GM06990 (cell line): Measurements from ENCODE around the gene IGF1.

Source experiments
- DNase-seq: peaks from one replicate; pipeline ENCODE4 v3.0.0-alpha.2; 2011; ENCODE audit not compliant: insufficient read length; ENCODE audit errors: extremely low read depth
- H3K27me3 ChIP-seq: replicated peaks from 2 replicates; pipeline ENCODE4 v1.6.0; 2011; ENCODE audit warnings: low read length; ENCODE audit not compliant: control insufficient read depth, insufficient read depth
- H3K36me3 ChIP-seq: 2 replicates; pipeline ENCODE4 v1.5.1; 2011; ENCODE audit warnings: low read length; ENCODE audit not compliant: control insufficient read depth, insufficient read depth
- H3K4me3 ChIP-seq: replicated peaks from 2 replicates; pipeline ENCODE4 v1.5.1; 2011; ENCODE audit warnings: low read depth, mild to moderate bottlenecking, control low read depth, low read length
- CTCF ChIP-seq: IDR thresholded peaks from 2 replicates; pipeline ENCODE4 v1.5.1; 2011; ENCODE audit warnings: low read length, control low read depth, mild to moderate bottlenecking, inconsistent platforms; ENCODE audit not compliant: insufficient read depth, poor library complexity, severe bottlenecking

The IGF1 gene

GRCh38 chr12:102385343-102385742 is 95.0 kb downstream of the IGF1 start:
- DNase-seq = no peak
- Histone ChIP-seq H3K36me3 (no peaks in the 10 kb centered on the region), H3K4me3 (no peak overlapping the region), H3K27me3 (no peaks in the 10 kb centered on the region)
- no peak for TF ChIP-seq CTCF

- DNase-seq = no peak
- no peak overlapping the region for H3K4me3 ChIP-seq
- TF ChIP-seq CTCF = no peak
- H3K36me3 ChIP-seq = no peaks in the 10 kb centered on the region
- H3K27me3 ChIP-seq = no peaks in the 10 kb centered on the region
Measured at GRCh38 chr12:102379346-102380162, 100.8 kb downstream of the IGF1 start.

GRCh38 chr12:102376781-102377180 is 103.6 kb downstream of the IGF1 start:
- Histone ChIP-seq H3K36me3 (no peaks in the 10 kb centered on the region), H3K27me3 (no peaks in the 10 kb centered on the region), H3K4me3 (no peak overlapping the region)
- no peak for DNase-seq
- no peak for TF ChIP-seq CTCF

- DNase-seq = no peak
- H3K36me3 ChIP-seq = no peaks in the 10 kb centered on the region
- TF ChIP-seq CTCF = no peak
- no peak overlapping the region for H3K4me3 ChIP-seq
- no peaks in the 10 kb centered on the region for H3K27me3 ChIP-seq
Measured at GRCh38 chr12:102376181-102376747, 104.1 kb downstream of the IGF1 start.

- no peak for TF ChIP-seq CTCF
- no peak for DNase-seq
- no peaks in the 10 kb centered on the region for H3K36me3 ChIP-seq
- H3K4me3 ChIP-seq = no peak overlapping the region
- H3K27me3 ChIP-seq = no peaks in the 10 kb centered on the region
Measured at GRCh38 chr12:102374190-102374589, 106.2 kb downstream of the IGF1 start.
